GM19452 (cell line): ENCODE measurements around the gene DNAJB6.
A peak's percentile ranks its signal among the peaks of the same experiment; 100 is the strongest.

Experiments
- ATAC-seq: cut with Tn5 transposase; IDR thresholded peaks from one replicate; pipeline ENCODE4 v1.9.1; 2021; ENCODE audit not compliant: unreplicated experiment

The DNAJB6 gene

DNA sequence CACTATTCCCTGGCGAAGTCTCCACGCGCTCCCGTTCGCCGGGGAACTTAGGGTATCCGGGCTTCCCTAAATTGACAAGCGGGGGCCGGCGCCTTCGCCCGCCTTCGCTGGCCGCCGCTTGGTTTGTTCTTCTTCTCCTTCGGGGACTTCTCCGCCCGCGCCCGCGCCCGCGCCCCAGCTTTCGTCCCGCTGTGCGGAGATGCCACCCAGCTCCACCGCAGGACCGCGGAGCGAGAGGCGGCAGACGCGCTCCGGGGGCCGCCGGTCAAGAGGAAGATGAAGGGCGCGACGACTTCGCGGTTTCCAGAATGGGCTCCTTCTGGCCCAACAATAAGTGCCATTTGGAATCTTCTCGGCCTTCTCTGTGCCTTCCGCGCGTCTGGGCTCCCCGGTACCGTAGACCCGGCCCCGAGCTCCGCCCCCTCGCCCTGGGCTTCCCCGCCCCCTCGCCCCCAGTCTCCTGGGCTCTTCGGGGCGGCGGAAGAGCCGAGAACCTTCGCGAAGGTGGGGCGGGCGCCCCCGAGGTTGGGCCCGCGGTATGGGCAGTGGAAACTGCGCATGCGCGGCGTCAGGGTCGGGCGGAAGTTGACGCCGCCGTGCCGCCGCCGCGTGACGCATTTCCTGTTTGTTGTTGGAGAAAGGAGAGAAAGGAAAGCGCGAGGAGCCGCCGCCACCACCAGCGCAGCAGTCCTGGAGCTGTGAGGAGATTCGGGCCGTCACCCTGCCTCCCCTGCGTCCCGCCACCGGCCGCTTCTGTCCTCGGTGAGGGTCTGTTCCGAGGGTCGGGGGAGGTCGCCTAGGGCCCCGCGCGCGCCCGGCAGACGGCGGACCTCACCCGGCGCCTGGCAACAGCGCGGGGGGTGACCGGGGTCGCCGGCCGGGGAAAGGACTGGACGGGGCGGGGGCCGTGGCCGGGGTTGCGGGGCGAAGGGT is at the start of gene DNAJB6:
TSS of gene DNAJB6 (plus strand) at position 622 of the 933 bp plus-strand sequence. CDS start 21,569 bp downstream, outside the sequence.
- peak; percentile 70 for ATAC-seq

- ATAC-seq = no peak
These were observed 45.3 kb upstream of the DNAJB6 start for GRCh38 chr7:157291404-157292080.

GRCh38 chr7:157292258-157292657 is 44.5 kb upstream of the DNAJB6 start:
- ATAC-seq = no peak

- no peak for ATAC-seq
These were observed 43.9 kb upstream of the DNAJB6 start for GRCh38 chr7:157292770-157293412.

DNA sequence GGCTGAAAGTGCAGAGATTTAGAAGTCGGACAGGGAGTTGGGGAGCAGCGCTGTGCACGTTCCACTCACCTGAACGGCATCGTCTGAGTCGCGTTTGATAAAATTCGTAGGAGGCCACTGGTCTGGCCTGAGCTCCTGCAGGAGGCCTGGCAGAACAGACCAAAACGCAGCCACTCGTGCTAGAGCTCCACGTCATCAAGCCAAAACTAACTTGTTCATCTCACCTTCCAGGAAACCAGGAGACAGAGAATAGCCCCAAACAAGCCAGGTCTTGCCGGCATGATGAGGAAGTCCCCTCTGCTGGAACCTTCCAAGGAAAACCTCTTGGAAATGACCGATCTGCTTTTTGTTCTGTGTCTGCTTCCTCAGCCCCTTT is 43.4 kb upstream of the DNAJB6 start:
- no peak for ATAC-seq

- ATAC-seq = no peak
These were observed 42.0 kb upstream of the DNAJB6 start for GRCh38 chr7:157294773-157295172.

DNA sequence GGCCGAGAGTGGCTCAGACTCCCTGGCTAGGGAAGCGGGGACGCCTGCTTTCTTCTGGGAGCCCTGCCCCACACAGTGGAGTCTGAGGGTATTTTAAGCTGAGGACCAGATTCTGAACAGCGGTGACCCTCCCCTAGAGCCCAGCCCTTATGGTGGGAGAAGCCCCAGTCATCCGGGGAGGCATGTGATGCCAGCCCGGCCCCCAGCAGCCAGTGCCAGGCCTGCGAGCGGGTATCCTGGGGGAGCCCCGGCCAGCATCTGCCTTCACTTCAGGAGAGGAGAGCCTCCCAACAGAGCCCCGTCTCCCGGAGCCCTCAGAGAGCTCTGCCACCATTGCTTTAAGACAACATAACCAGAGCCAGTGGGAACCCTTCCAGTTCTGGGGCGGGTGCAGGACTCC is 41.5 kb upstream of the DNAJB6 start:
- ATAC-seq = no peak

DNA sequence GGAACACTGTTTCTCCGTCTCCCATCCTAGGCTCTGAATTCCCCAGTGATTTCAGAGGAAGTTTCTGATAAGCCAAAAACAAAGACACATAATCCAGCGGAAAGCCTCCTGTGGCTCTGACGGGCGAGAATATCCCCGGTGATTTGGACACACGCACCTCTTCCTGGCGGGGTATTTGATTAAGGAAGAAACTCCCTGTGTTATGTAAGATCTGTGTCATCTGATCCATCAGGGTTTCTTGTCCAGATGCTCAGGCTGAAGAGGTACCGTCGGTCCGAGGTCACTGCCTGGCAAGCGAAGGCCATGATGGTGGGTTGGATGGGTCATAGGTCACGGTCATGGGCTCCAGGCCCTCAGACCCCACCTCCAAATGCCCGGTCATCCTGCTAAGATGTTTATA is 39.6 kb upstream of the DNAJB6 start:
- ATAC-seq = no peak

GRCh38 chr7:157299317-157299612 is 37.5 kb upstream of the DNAJB6 start:
- ATAC-seq = no peak

DNA sequence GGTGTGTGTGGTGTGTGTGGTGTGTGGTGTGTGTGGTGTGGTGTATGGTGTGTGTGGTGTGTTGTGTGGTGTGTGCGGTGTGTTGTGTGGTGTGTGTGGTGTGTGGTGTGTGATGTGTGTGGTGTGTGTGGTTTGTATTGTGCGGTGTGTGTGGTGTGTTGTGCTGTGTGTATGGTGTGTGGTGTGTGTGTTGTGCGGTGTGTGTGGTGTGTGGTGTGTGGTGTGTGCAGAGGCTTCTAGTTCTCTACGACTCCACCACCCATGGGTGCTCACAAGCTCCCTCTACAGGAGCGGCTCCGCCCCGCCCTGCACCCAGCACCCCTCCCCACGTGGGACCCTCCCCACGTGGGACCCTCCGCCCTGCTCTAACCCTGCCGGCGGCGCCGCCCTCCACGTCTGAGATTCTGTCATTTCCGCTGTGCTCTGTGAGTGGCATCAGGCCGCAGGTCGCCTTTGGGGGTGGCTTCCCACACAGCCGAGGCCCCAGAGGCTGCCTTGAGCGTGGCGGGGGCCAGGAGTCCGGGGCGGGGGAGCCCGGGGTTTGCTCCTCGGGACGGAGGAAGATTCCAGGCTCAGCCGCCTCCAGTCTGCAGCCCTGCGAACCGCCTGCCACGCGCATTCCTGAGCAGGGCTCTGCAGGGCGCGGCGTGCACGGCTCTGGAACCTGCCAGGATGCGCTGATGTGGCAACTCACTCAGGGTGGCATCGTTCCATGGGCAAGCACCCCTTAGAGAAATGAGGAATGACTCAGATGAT is 37.0 kb upstream of the DNAJB6 start:
- ATAC-seq = no peak

- no peak for ATAC-seq
These were observed 36.4 kb upstream of the DNAJB6 start for GRCh38 chr7:157300369-157300825.

DNA sequence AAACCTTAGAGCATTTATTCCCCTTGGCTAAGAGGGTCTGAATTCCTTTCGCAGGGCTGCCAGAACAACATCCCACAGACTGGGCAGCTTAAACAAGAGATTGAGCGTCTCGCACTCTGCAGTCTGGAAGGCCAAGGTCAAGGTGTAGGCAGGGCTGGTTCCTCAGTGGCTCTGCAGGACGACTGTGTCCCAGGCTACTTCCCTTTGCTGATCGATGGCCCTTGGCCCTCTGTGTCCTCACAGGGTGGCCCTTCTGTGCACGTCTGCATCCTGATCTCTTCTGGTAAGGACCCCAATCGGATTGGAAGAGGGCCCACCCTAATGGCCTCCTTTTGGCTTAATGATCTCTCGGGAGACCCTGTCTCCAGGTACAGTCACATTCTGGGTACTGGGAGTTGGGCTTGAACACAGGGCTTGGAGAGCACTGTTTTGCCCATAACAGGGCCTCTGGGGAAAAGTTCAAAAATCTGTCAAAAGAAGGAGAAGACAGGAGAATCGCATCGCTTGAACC is 35.1 kb upstream of the DNAJB6 start:
- no peak for ATAC-seq

- ATAC-seq = no peak
These were observed 29.7 kb upstream of the DNAJB6 start for GRCh38 chr7:157306846-157307838.

DNA sequence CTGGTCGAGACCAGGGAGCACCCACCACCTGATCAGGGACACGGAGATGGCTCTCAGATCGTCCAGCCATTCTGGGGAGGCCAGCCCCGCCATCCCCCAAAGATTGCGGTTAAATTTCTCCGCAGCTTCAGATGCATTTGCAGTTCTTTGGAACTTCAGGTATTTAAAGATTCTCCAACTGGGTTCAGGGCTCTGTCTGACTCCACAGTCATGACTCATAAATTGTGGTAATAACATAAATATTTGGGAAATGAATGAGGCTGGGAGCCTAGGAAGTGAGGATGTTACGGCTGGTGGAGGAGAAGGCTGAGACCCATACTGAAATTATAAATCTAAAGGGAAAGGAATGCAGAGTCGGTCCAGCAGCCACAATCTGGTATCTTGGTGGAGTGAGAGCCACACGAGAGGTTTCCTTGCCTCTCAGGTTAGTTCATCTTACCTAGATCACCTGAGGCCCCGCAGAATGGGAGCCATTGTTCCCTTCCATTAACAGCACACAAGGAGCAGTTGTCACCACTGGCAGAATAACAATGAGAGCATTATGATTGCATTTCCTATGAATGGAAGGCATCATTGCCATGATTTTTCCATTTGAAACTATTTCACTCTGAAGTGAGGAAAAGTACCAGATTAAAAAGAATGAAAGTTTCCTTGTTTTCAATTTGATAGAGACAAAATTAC is 26.7 kb upstream of the DNAJB6 start:
- no peak for ATAC-seq

GRCh38 chr7:157310676-157311185 is 26.1 kb upstream of the DNAJB6 start:
- ATAC-seq = no peak

DNA sequence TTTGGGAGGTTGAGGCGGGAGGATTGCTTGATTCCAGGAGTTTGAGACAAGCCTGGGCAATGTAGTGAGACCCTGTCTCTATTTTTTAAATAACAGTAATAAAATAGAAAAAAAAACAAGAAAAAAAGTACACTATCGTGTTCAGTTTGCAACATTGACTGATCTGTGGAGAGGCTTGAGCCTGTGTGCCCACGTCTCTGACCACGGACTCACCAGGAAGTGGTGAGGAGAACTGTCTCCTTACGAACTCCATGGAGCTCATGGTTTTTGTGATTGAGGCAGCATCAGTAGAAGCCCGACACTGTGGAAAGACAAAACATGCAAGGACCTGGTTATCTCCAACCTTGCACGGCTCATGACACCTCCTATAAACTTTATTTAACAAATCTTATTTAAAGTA is 23.9 kb upstream of the DNAJB6 start:
- no peak for ATAC-seq

DNA sequence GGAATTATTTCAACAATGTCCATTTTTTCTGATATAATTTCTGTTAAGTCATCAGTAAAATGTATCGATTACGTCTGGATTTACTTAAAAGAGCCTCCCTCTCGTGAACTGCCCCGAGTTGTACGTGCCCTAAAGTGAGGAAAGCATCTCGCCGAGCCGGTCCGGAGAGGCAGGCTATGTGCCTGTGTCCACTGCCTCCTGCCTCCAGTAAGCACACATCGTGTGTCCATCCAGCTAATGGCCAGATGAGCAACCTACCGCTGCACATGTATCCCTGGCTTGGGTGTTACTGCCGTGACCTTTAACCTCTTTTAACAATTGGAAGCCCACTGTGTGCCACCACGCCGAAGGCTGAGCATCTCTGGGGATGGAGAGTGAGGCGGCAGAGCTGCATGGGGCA is 23.2 kb upstream of the DNAJB6 start:
- ATAC-seq = no peak

- no peak for ATAC-seq
These were observed 18.6 kb upstream of the DNAJB6 start for GRCh38 chr7:157318015-157318706.
